PC-3 (cell line): ENCODE data around the gene ROBO2.

Experiments
- CTCF ChIP-seq: fragments of 300-600 bp; sonication (generic); conservative IDR thresholded peaks from 2 replicates; pipeline ENCODE4 v1.5.1; 2017; ENCODE audit warnings: antibody characterized with exemption, low read depth, mild to moderate bottlenecking, low read length
- EZH2phosphoT487 ChIP-seq: fragments of 300-600 bp; sonication (generic); IDR thresholded peaks from 2 replicates; pipeline ENCODE4 v1.6.1; 2018; ENCODE audit warnings: mild to moderate bottlenecking, antibody characterized with exemption, low read length, borderline replicate concordance

DNA sequence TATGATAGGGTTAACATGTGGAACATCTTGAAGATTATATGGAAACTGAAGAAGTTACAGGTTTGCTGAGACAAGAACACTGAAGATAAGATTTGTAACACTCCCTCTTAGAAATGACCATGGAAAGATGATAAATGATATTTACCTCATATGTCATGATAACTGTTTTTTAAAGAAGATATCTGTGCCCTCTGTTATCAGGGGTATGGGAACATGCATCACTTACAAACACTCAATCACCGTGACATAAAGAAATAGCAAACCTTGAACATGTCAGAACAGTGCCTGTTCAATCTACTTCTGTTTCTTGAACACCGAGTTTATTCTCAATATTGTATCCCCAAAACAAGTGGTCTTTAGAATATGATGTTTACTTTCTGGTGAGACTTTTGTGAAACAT lies 149.4 kb downstream of the ROBO2 start:
- TF ChIP-seq EZH2phosphoT487: no peak
- no peak for TF ChIP-seq CTCF
